GM06990 (cell line): ENCODE measurements around the gene ATG16L2.

Experiments used
- DNase-seq: peaks from one replicate; pipeline ENCODE4 v3.0.0-alpha.2; 2011; ENCODE audit not compliant: insufficient read length; ENCODE audit errors: extremely low read depth
- H3K27me3 ChIP-seq: replicated peaks from 2 replicates; pipeline ENCODE4 v1.6.0; 2011; ENCODE audit warnings: low read length; ENCODE audit not compliant: control insufficient read depth, insufficient read depth
- H3K36me3 ChIP-seq: 2 replicates; pipeline ENCODE4 v1.5.1; 2011; ENCODE audit warnings: low read length; ENCODE audit not compliant: control insufficient read depth, insufficient read depth
- H3K4me3 ChIP-seq: replicated peaks from 2 replicates; pipeline ENCODE4 v1.5.1; 2011; ENCODE audit warnings: low read depth, mild to moderate bottlenecking, control low read depth, low read length
- TF ChIP-seq, protein P1 (sequence below): IDR thresholded peaks from 2 replicates; pipeline ENCODE4 v1.5.1; 2011; ENCODE audit warnings: low read length, control low read depth, mild to moderate bottlenecking, inconsistent platforms; ENCODE audit not compliant: insufficient read depth, poor library complexity, severe bottlenecking

ATG16L2 gene

DNA sequence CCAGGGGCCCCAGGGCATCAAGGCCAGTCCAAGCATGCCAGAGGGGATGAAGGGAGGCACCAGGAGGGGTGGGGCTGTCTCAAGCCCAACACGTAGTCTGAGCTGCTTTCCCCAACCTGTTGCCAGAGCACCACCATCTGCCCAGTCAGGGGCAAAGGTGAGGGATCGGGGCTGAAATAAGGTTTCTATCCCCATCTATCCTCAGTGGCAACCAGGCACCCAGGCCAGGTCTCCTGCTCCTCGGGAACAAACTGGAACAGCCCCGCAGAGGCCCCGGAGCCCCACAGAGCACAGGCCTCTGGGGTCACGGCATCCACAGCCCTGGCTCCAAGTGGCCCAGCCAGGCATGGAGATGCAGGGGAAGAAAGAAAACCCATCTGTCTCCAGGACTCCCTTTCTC is 39.7 kb upstream of the ATG16L2 start:
- DNase-seq: no peak
- TF ChIP-seq, protein P1, sequence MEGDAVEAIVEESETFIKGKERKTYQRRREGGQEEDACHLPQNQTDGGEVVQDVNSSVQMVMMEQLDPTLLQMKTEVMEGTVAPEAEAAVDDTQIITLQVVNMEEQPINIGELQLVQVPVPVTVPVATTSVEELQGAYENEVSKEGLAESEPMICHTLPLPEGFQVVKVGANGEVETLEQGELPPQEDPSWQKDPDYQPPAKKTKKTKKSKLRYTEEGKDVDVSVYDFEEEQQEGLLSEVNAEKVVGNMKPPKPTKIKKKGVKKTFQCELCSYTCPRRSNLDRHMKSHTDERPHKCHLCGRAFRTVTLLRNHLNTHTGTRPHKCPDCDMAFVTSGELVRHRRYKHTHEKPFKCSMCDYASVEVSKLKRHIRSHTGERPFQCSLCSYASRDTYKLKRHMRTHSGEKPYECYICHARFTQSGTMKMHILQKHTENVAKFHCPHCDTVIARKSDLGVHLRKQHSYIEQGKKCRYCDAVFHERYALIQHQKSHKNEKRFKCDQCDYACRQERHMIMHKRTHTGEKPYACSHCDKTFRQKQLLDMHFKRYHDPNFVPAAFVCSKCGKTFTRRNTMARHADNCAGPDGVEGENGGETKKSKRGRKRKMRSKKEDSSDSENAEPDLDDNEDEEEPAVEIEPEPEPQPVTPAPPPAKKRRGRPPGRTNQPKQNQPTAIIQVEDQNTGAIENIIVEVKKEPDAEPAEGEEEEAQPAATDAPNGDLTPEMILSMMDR: no peak
- H3K36me3 ChIP-seq: no peaks in the 10 kb centered on the region; the same call in 1 of the 2 replicates
- no peak overlapping the region for H3K4me3 ChIP-seq
- no peaks in the 10 kb centered on the region for H3K27me3 ChIP-seq

DNA sequence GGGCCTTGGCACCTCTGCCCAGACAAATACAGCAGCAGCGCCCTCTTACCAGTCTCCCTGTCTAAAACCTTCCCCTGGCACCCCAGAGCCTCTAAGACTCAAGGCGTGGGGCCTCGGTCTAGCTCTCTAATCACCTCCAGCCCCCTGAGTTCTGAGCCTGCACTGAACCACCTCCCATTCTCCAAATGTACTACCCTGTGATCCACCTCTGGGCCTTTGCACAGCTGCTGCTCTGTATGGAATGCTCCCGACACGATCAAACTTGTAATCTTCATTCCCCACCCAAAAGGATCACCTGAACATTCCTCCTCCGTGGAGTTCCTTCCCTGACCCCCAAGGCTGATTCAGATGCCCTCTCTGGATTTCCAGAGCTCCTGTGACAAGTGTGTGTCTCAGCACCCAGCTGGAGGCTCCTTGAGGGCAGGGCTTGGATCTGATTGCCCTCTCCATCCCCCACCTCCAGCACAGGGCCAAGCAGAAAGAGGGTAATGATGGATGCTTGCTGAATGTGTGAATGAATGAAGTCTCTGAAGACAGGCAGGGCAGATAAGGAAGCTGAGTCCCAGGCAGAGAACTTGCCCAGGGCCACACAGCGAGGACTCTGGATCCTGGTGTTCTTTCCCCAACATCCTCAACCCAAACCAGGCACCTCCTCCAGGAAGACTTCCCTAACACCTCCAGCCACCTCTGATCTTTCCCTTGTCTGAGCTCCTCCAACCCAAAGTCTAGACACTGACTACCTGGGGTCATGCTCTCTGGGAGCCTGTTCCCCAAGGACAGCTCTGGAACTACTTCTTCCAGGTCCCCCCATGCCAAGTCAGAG is 38.7 kb upstream of the ATG16L2 start:
- TF ChIP-seq, protein P1: no peak
- H3K27me3 ChIP-seq: no peaks in the 10 kb centered on the region
- H3K36me3 ChIP-seq: no peaks in the 10 kb centered on the region; the same call in 1 of the 2 replicates
- no peak overlapping the region for H3K4me3 ChIP-seq
- DNase-seq: no peak

DNA sequence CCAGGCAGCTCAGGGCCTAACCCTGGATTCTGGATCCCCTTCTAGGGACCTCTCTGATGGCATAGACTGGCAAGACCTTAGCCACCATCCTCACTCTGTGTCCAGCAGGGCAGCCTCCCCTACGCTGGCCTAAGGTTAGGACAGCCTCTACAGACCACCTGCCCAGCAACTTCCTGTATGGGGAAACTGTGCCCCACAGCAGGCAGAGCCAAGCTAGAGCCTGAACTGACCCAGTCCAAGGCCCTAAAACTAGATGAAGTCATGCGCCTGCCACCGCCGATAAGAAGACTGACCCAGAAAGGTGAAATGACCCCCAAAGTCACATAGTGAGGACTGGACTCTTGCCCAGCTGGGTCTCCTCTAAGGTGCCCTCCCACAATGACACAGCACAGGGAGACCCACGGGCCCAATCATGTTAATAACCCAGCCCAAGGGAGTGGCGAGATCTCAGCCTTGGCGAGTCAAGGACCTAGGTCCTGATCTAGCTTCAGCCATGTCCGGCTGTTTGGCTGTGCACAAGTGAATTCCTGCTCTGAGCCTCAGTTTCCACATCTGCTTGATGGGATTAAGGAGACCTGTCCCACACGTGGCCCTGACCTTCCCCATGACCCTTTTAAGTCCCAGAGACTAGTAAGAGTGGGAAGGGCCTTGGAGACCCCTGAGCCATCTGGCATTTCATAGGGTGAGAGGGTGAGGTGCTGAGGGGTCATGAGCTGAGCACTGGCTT is 37.9 kb upstream of the ATG16L2 start:
- DNase-seq: no peak
- TF ChIP-seq, protein P1: no peak
- Histone ChIP-seq H3K36me3 (no peaks in the 10 kb centered on the region; the same call in none of the 2 replicates), H3K27me3 (no peaks in the 10 kb centered on the region), H3K4me3 (no peak overlapping the region)

DNA sequence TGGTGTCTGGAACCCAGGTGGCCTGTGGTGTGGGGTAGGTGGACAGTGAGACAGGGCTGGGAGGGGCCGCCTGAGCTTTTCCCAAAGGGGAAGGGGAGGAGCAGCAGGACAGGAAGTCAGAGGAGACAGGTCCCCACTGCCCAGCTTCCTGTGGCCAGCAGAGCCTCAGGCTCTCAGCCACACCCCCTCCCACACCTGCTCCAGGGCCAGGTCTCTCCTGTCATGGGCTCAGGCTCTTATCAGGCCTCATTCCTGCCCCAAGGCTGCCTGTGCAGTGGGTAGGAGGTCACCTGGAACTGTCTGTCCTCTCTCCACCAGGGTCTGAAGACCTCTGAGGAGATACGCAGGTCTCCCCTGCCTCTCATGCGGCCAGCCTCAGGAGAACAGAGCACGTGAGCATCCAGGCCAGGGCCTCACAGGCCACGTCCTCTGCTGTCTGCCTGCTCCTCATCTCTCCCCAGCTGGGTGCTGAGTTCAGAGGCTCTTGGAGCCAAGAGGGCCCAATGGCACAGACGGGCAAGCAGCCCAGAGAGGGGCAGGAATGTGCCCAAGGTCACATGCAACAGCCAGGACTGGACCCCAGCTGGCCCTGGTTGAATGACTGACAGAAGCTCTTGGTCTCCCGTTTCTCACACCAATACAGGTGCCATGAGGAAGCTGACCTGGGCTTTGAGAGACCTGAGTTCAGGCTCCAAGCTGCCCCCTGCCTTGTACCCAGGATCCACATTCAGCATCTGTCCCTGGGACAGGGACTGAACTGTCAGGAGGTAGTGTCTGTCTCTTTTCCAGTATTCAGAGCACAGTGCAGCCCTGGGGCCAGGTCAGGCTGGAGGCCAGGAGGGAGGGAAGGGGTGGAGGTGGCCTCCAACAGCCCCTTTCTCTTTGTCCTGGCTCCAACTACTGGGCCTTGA is 37.1 kb upstream of the ATG16L2 start:
- Histone ChIP-seq H3K4me3 (no peak overlapping the region), H3K36me3 (no peaks in the 10 kb centered on the region; the same call in none of the 2 replicates), H3K27me3 (no peaks in the 10 kb centered on the region)
- no peak for DNase-seq
- TF ChIP-seq, protein P1: no peak

DNA sequence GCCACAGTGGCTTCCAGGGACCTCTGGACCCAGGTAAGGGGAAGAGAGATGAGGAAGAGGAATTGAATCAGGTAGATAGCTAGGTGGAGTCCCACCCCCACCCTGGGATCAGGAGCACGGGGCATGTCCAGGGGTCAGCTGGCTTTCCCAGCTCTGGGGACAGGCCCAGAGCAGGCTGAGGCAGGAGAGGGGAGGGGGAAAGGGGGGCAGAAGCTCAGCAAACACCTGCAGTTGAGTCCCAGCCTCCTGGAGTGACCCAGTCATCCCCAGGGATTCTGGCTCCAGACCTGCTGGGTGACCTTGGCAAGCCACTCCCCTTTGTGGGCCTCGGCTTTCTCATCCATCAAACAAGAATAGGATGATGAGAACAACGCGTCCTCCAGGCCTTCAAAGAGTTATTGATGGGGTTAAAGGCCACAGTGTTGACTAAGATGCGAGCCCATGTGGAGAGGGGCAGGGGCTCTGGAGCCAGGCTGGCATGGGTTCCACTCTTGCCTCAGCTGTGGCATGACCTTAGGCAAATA is 36.4 kb upstream of the ATG16L2 start:
- Histone ChIP-seq H3K4me3 (no peak overlapping the region), H3K36me3 (no peaks in the 10 kb centered on the region; the same call in none of the 2 replicates), H3K27me3 (no peaks in the 10 kb centered on the region)
- DNase-seq: no peak
- TF ChIP-seq, protein P1: no peak
